ENCODE data around the gene RNF144A.

Gene RNF144A

GRCh38 chr2:6909431-6910385 is 7.5 kb upstream of the RNF144A start:
- peak in 1 of 2 donors; percentile 93 for DNase-seq

- DNase-seq = no peak
These were observed 5.5 kb upstream of the RNF144A start for GRCh38 chr2:6911721-6912120.

- no peak for DNase-seq
These were observed 3.6 kb upstream of the RNF144A start for GRCh38 chr2:6913415-6914157.

- DNase-seq = peak in 1 of 2 donors; percentile 56
These were observed 2.4 kb upstream of the RNF144A start for GRCh38 chr2:6914828-6915227.

- no peak for DNase-seq
These were observed 1.8 kb upstream of the RNF144A start for GRCh38 chr2:6915399-6915798.

- no peak for DNase-seq
These were observed 988 bp upstream of the RNF144A start for GRCh38 chr2:6916224-6916623.

GRCh38 chr2:6916736-6917070 is 509 bp upstream of the RNF144A start:
- DNase-seq = no peak

GRCh38 chr2:6917761-6918421 is 679 bp downstream of the RNF144A start:
- DNase-seq = peak in 1 of 2 donors; percentile 29

- no peak for DNase-seq
These were observed 2.9 kb downstream of the RNF144A start for GRCh38 chr2:6919901-6920742.

- DNase-seq = no peak
These were observed 3.5 kb downstream of the RNF144A start for GRCh38 chr2:6920743-6921064.

- DNase-seq = no peak
These were observed 4.2 kb downstream of the RNF144A start for GRCh38 chr2:6921321-6921922.

GRCh38 chr2:6922201-6922656 is 5.0 kb downstream of the RNF144A start:
- no peak for DNase-seq

- no peak for DNase-seq
These were observed 6.1 kb downstream of the RNF144A start for GRCh38 chr2:6923319-6923718.

GRCh38 chr2:6924101-6924923 is 7.1 kb downstream of the RNF144A start:
- no peak for DNase-seq

- DNase-seq = no peak
These were observed 7.8 kb downstream of the RNF144A start for GRCh38 chr2:6924924-6925409.

GRCh38 chr2:6926071-6926732 is 9.0 kb downstream of the RNF144A start:
- no peak for DNase-seq

- no peak for DNase-seq
These were observed 10.0 kb downstream of the RNF144A start for GRCh38 chr2:6927186-6927585.

GRCh38 chr2:6927753-6928152 is 10.5 kb downstream of the RNF144A start:
- DNase-seq = no peak

- no peak for DNase-seq
These were observed 11.2 kb downstream of the RNF144A start for GRCh38 chr2:6928452-6928851.

- no peak for DNase-seq
These were observed 12.1 kb downstream of the RNF144A start for GRCh38 chr2:6929196-6929819.

All from bone marrow (tissue), 2 donors.